ENCODE measurements around the gene TLK1. TPM values are rescaled to one million over a fixed set of nuclear protein-coding genes. Genes with fewer than 3 reads are reported as not detected.

TLK1 gene
- total and polyA plus RNA-seq, 8 donors: 9.7 to 43.4 (median 32.6) TPM

GRCh38 chr2:171124541-171124940 is 36.2 kb downstream of the TLK1 start:
- DNase-seq (no peak), ATAC-seq (no peak), FAIRE-seq (no peak)
- Histone ChIP-seq H3K27me3 (no peaks in the 10 kb centered on the region), H3K27ac (no peak overlapping the region), H3K36me3 (no peaks in the 10 kb centered on the region), H3K9me3 (no peaks in the 10 kb centered on the region), H3K4me3 (no peak overlapping the region), H3K4me1 (peaks cover 0 to 12% (median 9%) of the 10 kb centered on the region in 3 donors)
- no peak for TF ChIP-seq CTCF (IDR thresholded peaks at IDR 0.05)
- WGBS, 2 donors: 77 to 91% methylated on average over 4 of the region's 4 CpGs
- intact Hi-C loops (cut with DNase I): no loop called here

GRCh38 chr2:171109571-171109970 is 51.1 kb downstream of the TLK1 start:
- H3K27ac ChIP-seq: no peak overlapping the region
- FAIRE-seq: no peak
- intact Hi-C loops (cut with DNase I): no loop called here
- peaks cover 0 to 8% (median 0%) of the 10 kb centered on the region in 3 donors for H3K4me1 ChIP-seq
- no peak overlapping the region for H3K4me3 ChIP-seq
- no peaks in the 10 kb centered on the region for H3K27me3 ChIP-seq
- no peak for DNase-seq
- ATAC-seq: no peak
- no peak for TF ChIP-seq CTCF (IDR thresholded peaks at IDR 0.05)
- no peaks in the 10 kb centered on the region for H3K9me3 ChIP-seq
- H3K36me3 ChIP-seq: no peaks in the 10 kb centered on the region

GRCh38 chr2:171109020-171109419 is 51.7 kb downstream of the TLK1 start:
- no peak for DNase-seq
- WGBS, 2 donors: 42 to 68% methylated on average over 1 of the region's 1 CpG
- Histone ChIP-seq H3K4me1 (peaks cover 0 to 8% (median 0%) of the 10 kb centered on the region in 3 donors), H3K27me3 (no peaks in the 10 kb centered on the region), H3K36me3 (no peaks in the 10 kb centered on the region), H3K9me3 (no peaks in the 10 kb centered on the region), H3K4me3 (no peak overlapping the region), H3K27ac (no peak overlapping the region)
- ATAC-seq: no peak
- peak; percentile 34 for FAIRE-seq
- intact Hi-C loops (cut with DNase I): no loop called here
- no peak for TF ChIP-seq CTCF (IDR thresholded peaks at IDR 0.05)

- intact Hi-C loops (cut with DNase I): no loop called here
- Histone ChIP-seq H3K4me1 (peaks cover 0 to 8% (median 0%) of the 10 kb centered on the region in 3 donors), H3K4me3 (no peak overlapping the region), H3K27me3 (no peaks in the 10 kb centered on the region), H3K27ac (no peak overlapping the region), H3K36me3 (no peaks in the 10 kb centered on the region), H3K9me3 (no peaks in the 10 kb centered on the region)
- FAIRE-seq (no peak), DNase-seq (no peak), ATAC-seq (no peak)
- 97 to 98% methylated on average over 7 of the region's 7 CpGs for WGBS, 2 donors
- no peak for TF ChIP-seq CTCF (IDR thresholded peaks at IDR 0.05)
Measured at GRCh38 chr2:171107803-171108202, 52.9 kb downstream of the TLK1 start.

- Histone ChIP-seq H3K9me3 (no peaks in the 10 kb centered on the region), H3K27me3 (no peaks in the 10 kb centered on the region), H3K4me3 (no peak overlapping the region), H3K4me1 (peaks cover 0 to 8% (median 5%) of the 10 kb centered on the region in 3 donors), H3K36me3 (no peaks in the 10 kb centered on the region), H3K27ac (no peak overlapping the region)
- FAIRE-seq: no peak
- intact Hi-C loops (cut with DNase I): no loop called here
- WGBS, 2 donors: 95 to 100% methylated on average over 1 of the region's 1 CpG
- ATAC-seq: no peak
- no peak for TF ChIP-seq CTCF (IDR thresholded peaks at IDR 0.05)
- DNase-seq: no peak
Measured at GRCh38 chr2:171104379-171104778, 56.3 kb downstream of the TLK1 start.
